ENCODE data around the gene KIAA2012.
A peak's percentile ranks its signal among the peaks of the same experiment; 100 is the strongest.

DNA sequence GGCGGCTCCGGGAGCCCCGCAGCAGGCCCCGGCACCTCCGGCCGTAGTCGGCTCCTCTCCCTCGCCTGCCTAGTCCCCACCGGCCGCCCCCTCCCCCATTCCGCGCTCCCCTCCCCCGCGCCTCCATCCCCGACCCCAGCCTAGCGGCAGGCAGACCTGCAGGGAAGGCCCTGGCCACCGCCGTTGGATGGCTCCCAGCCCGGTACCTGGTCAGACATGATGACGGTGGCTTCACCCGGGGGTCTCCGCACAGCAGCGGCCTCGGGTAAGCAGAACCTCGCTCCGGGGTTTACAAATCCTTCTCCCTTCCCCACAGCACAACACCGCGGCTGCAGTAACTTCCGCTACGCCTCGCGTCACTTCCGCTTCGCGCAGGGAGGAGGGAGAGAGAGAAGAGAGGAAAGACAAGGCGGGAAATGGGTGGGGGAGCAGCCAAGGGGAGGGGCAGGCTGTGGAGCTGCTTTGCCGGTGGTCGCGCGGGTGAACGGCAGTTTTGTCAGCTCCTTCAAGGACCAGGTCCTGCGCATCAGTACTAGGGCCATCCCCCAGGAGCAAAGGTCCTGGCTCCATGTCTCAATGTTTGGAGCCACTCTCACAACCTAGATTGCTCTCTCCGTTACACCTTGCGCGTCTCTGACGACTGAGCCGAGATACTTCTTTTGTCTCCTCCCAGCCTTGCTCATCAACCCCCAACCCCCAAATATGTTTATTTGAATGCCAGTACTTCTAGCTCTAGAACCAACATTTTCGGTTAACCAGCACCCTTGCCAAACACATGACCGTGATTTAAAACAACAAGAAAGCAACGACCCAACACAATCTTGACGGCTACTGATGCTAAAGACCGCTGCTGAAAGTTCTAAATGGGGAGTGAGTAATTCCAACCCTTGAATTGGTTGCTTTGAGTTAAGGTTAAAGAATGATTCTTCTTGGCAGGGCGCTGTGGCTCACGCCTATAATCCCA is 165.5 kb downstream of the KIAA2012 start, which contains the start of gene SUMO1:
- TF ChIP-seq CTCF (IDR thresholded peaks at IDR 0.05; ENCODE audit: insufficient read depth, low read length) = no peak
- TF ChIP-seq POLR2AphosphoS5 (IDR thresholded peaks at IDR 0.05; ENCODE audit: low read depth) = peak; percentile 88

Data from HL-60 (cell line).